Head of caudate nucleus (tissue), 42 donors: Measurements from ENCODE around the gene PRR5.
"Not testable (repeated sequence)": the region's sequence is repeated elsewhere in the genome, so short reads cannot be mapped to it uniquely, and the experiment has no call there.

Experiments
- DNase-seq, 42 donors: peaks; one replicate each; pipeline versions ENCODE4 v3.0.0 to v3.0.0-alpha.2; 2020 to 2021; ENCODE audit warnings: mixed read lengths in 7 of 42
- intact Hi-C: fragments of 100-400 bp; cut with DNase I; formaldehyde crosslinking; loops from one replicate; pipeline ENCODE4 v1.15.0; 2022

The PRR5 gene

GRCh38 chr22:44670220-44670988 is 31.6 kb upstream of the PRR5 start:
- intact Hi-C loops = no loop called here
- peak in 8 of 42 donors; percentile 21 to 56 (median 34) for DNase-seq

GRCh38 chr22:44671742-44672141 is 30.3 kb upstream of the PRR5 start:
- intact Hi-C loops = no loop called here
- DNase-seq = no peak

- intact Hi-C loops = no loop called here
- no peak for DNase-seq
Measured at GRCh38 chr22:44672632-44673031, 29.4 kb upstream of the PRR5 start.

- DNase-seq = no peak
- intact Hi-C loops = no loop called here
Measured at GRCh38 chr22:44673406-44673805, 28.6 kb upstream of the PRR5 start.

GRCh38 chr22:44676066-44676440 is 26.0 kb upstream of the PRR5 start:
- DNase-seq, intact Hi-C loops: not testable (repeated sequence)

- intact Hi-C loops = no loop called here
- DNase-seq = no peak
Measured at GRCh38 chr22:44676441-44677352, 25.3 kb upstream of the PRR5 start.

- intact Hi-C loops = no loop called here
- DNase-seq = no peak
Measured at GRCh38 chr22:44677353-44677840, 24.6 kb upstream of the PRR5 start.

GRCh38 chr22:44677871-44678555 is 24.0 kb upstream of the PRR5 start:
- intact Hi-C loops = no loop called here
- DNase-seq = no peak

GRCh38 chr22:44678556-44679305 is 23.3 kb upstream of the PRR5 start:
- intact Hi-C loops = no loop called here
- DNase-seq = no peak

- intact Hi-C loops, DNase-seq: not testable (repeated sequence)
Measured at GRCh38 chr22:44679306-44679647, 22.7 kb upstream of the PRR5 start.

- intact Hi-C loops = no loop called here
- DNase-seq = no peak
Measured at GRCh38 chr22:44680058-44680457, 21.9 kb upstream of the PRR5 start.

- DNase-seq = no peak
- intact Hi-C loops = no loop called here
Measured at GRCh38 chr22:44680481-44680894, 21.5 kb upstream of the PRR5 start.

- intact Hi-C loops = no loop called here
- DNase-seq = no peak
Measured at GRCh38 chr22:44682556-44683168, 19.3 kb upstream of the PRR5 start.

- intact Hi-C loops = no loop called here
- no peak for DNase-seq
Measured at GRCh38 chr22:44683237-44683636, 18.8 kb upstream of the PRR5 start.

- DNase-seq = no peak
- intact Hi-C loops = no loop called here
Measured at GRCh38 chr22:44683881-44684280, 18.1 kb upstream of the PRR5 start.

GRCh38 chr22:44684506-44685383 is 17.3 kb upstream of the PRR5 start:
- peak in 41 of 42 donors; percentile 34 to 83 (median 67) for DNase-seq
- intact Hi-C loops = no loop called here

- DNase-seq = no peak
- intact Hi-C loops = no loop called here
Measured at GRCh38 chr22:44685384-44686056, 16.5 kb upstream of the PRR5 start.
